ENCODE data around the gene PIGN.

GRCh38 chr18:61998957-61999356 lies 187.9 kb downstream of the PIGN start:
- TF ChIP-seq, protein P1, sequence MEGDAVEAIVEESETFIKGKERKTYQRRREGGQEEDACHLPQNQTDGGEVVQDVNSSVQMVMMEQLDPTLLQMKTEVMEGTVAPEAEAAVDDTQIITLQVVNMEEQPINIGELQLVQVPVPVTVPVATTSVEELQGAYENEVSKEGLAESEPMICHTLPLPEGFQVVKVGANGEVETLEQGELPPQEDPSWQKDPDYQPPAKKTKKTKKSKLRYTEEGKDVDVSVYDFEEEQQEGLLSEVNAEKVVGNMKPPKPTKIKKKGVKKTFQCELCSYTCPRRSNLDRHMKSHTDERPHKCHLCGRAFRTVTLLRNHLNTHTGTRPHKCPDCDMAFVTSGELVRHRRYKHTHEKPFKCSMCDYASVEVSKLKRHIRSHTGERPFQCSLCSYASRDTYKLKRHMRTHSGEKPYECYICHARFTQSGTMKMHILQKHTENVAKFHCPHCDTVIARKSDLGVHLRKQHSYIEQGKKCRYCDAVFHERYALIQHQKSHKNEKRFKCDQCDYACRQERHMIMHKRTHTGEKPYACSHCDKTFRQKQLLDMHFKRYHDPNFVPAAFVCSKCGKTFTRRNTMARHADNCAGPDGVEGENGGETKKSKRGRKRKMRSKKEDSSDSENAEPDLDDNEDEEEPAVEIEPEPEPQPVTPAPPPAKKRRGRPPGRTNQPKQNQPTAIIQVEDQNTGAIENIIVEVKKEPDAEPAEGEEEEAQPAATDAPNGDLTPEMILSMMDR (IDR thresholded peaks at IDR 0.05) = no peak
- no peak for TF ChIP-seq POLR2A (IDR thresholded peaks at IDR 0.05)
- no peak for TF ChIP-seq POLR2AphosphoS5 (IDR thresholded peaks at IDR 0.05)

Data from breast epithelium (tissue), 3 donors.